C4-2B (cell line): ENCODE data around the gene PLCB3.

Experiments used
- ZFX ChIP-seq: fragments of 450-650 bp; IDR thresholded peaks from 2 replicates; pipeline ENCODE4 v1.6.1; 2017
- TF ChIP-seq, protein P1 (sequence below): fragments of 450-650 bp; conservative IDR thresholded peaks from 2 replicates; pipeline ENCODE4 v1.5.1; 2017; ENCODE audit warnings: mild to moderate bottlenecking

DNA sequence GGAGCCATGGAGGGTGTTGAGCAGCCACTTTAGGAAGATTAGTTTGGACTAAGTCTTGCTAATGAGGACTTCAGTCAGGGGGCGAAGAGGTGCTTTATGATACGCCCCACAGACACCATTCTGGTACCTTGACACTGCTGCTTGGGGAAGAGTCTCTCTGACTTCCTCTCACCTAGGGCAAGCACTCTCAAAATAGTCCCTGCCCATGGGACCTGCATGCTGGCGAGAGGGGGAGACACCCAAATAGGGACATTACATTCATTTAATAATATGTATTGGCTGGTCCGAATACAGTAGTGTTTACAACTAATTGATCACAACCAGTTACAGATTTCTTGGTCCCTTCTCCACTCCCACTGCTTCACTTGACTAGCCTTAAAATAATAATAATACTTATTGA lies 44.4 kb downstream of the PLCB3 start:
- TF ChIP-seq, protein P1, sequence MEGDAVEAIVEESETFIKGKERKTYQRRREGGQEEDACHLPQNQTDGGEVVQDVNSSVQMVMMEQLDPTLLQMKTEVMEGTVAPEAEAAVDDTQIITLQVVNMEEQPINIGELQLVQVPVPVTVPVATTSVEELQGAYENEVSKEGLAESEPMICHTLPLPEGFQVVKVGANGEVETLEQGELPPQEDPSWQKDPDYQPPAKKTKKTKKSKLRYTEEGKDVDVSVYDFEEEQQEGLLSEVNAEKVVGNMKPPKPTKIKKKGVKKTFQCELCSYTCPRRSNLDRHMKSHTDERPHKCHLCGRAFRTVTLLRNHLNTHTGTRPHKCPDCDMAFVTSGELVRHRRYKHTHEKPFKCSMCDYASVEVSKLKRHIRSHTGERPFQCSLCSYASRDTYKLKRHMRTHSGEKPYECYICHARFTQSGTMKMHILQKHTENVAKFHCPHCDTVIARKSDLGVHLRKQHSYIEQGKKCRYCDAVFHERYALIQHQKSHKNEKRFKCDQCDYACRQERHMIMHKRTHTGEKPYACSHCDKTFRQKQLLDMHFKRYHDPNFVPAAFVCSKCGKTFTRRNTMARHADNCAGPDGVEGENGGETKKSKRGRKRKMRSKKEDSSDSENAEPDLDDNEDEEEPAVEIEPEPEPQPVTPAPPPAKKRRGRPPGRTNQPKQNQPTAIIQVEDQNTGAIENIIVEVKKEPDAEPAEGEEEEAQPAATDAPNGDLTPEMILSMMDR, result no peak
- TF ChIP-seq ZFX, result no peak
